GM21390 (cell line): ENCODE measurements around the gene BRD2.

Experiments
- ATAC-seq: cut with Tn5 transposase; IDR thresholded peaks from one replicate; pipeline ENCODE4 v1.9.1; 2021; ENCODE audit not compliant: unreplicated experiment

Gene BRD2

GRCh38 chr6:32971242-32971580, 2.8 kb downstream of the BRD2 start:
- ATAC-seq = no peak

- peak; percentile 49 for ATAC-seq
These were observed 3.4 kb downstream of the BRD2 start for GRCh38 chr6:32971581-32972352.

GRCh38 chr6:32972353-32973143, 4.2 kb downstream of the BRD2 start:
- ATAC-seq = no peak

- no peak for ATAC-seq
These were observed 5.0 kb downstream of the BRD2 start for GRCh38 chr6:32973144-32974015.

GRCh38 chr6:32974016-32974333, 5.6 kb downstream of the BRD2 start:
- no peak for ATAC-seq

GRCh38 chr6:32974541-32975308, 6.3 kb downstream of the BRD2 start:
- no peak for ATAC-seq

GRCh38 chr6:32975886-32976285, 7.5 kb downstream of the BRD2 start:
- no peak for ATAC-seq

- ATAC-seq = no peak
These were observed 8.1 kb downstream of the BRD2 start for GRCh38 chr6:32976334-32977069.

GRCh38 chr6:32977272-32977952, 9.0 kb downstream of the BRD2 start:
- ATAC-seq = no peak

GRCh38 chr6:32977953-32978324, 9.5 kb downstream of the BRD2 start:
- no peak for ATAC-seq

GRCh38 chr6:32979720-32980487, 11.5 kb downstream of the BRD2 start:
- ATAC-seq = no peak

- no peak for ATAC-seq
These were observed 12.2 kb downstream of the BRD2 start for GRCh38 chr6:32980488-32981038.

GRCh38 chr6:32982084-32982701, 13.8 kb downstream of the BRD2 start:
- no peak for ATAC-seq

GRCh38 chr6:32982702-32983492, 14.5 kb downstream of the BRD2 start:
- ATAC-seq = no peak

GRCh38 chr6:32983493-32983848, 15.1 kb downstream of the BRD2 start:
- ATAC-seq = no peak

GRCh38 chr6:32983964-32984621, 15.7 kb downstream of the BRD2 start:
- ATAC-seq = no peak
